ENCODE measurements around the gene CDC42SE2.
"Not testable (repeated sequence)": the region's sequence is repeated elsewhere in the genome, so short reads cannot be mapped to it uniquely, and the experiment has no call there.

The CDC42SE2 gene

GRCh38 chr5:131373265-131373664, 109.4 kb downstream of the CDC42SE2 start:
- no peak for DNase-seq

- DNase-seq, result no peak
Measured at GRCh38 chr5:131375351-131375750, 111.5 kb downstream of the CDC42SE2 start.

GRCh38 chr5:131377346-131377745, 113.5 kb downstream of the CDC42SE2 start:
- DNase-seq, result no peak

- no peak for DNase-seq
Measured at GRCh38 chr5:131377785-131378325, 114.0 kb downstream of the CDC42SE2 start.

GRCh38 chr5:131378721-131379541, 115.1 kb downstream of the CDC42SE2 start:
- DNase-seq, result no peak

- peak; percentile 78 for DNase-seq
Measured at GRCh38 chr5:131379723-131380122, 115.9 kb downstream of the CDC42SE2 start.

GRCh38 chr5:131380238-131380637, 116.4 kb downstream of the CDC42SE2 start:
- DNase-seq, result not testable (repeated sequence)

GRCh38 chr5:131381021-131381420, 117.2 kb downstream of the CDC42SE2 start:
- DNase-seq, result no peak

GRCh38 chr5:131381777-131382176, 117.9 kb downstream of the CDC42SE2 start:
- DNase-seq, result no peak

- DNase-seq, result no peak
Measured at GRCh38 chr5:131382407-131383395, 118.8 kb downstream of the CDC42SE2 start.

GRCh38 chr5:131384173-131384572, 120.3 kb downstream of the CDC42SE2 start:
- DNase-seq, result no peak

GRCh38 chr5:131384616-131385214, 120.9 kb downstream of the CDC42SE2 start:
- no peak for DNase-seq

- DNase-seq, result no peak
Measured at GRCh38 chr5:131386124-131386523, 122.3 kb downstream of the CDC42SE2 start.

GRCh38 chr5:131386779-131387178, 122.9 kb downstream of the CDC42SE2 start:
- DNase-seq, result no peak

- no peak for DNase-seq
Measured at GRCh38 chr5:131387255-131387654, 123.4 kb downstream of the CDC42SE2 start.

- DNase-seq, result no peak
Measured at GRCh38 chr5:131389096-131389868, 125.4 kb downstream of the CDC42SE2 start.

GRCh38 chr5:131389869-131390265, 126.0 kb downstream of the CDC42SE2 start:
- DNase-seq, result no peak

- no peak for DNase-seq
Measured at GRCh38 chr5:131392466-131393095, 128.7 kb downstream of the CDC42SE2 start.

GRCh38 chr5:131393498-131393968, 129.7 kb downstream of the CDC42SE2 start:
- DNase-seq, result no peak

GRCh38 chr5:131394128-131394527, 130.3 kb downstream of the CDC42SE2 start:
- DNase-seq, result no peak

GRCh38 chr5:131396015-131396414, 132.2 kb downstream of the CDC42SE2 start:
- DNase-seq, result no peak
